ENCODE data around the gene CLASP1. TPM values are rescaled to one million over a fixed set of nuclear protein-coding genes. Genes with fewer than 3 reads are reported as not detected.

CLASP1 gene
- total and polyA plus RNA-seq, 4 donors: 7.5 to 50.0 (median 21.9) TPM

- WGBS: 51% methylated on average over 6 of the region's 6 CpGs
- Histone ChIP-seq H3K4me1 (ENCODE audit: control insufficient read depth in 4 of 4, insufficient read depth in 4 of 4, low read length in 3 of 4) (peaks cover 9 to 27% (median 23%) of the 10 kb centered on the region in 4 donors), H3K27me3 (ENCODE audit: control insufficient read depth in 4 of 4, insufficient read depth in 4 of 4, low read length in 3 of 4) (no peaks in the 10 kb centered on the region), H3K9me3 (ENCODE audit: control insufficient read depth in 4 of 4, low read length in 3 of 4) (no peaks in the 10 kb centered on the region), H3K27ac (ENCODE audit: low read depth in 1 of 2, low read length in 2 of 2) (no peak overlapping the region), H3K36me3 (ENCODE audit: control insufficient read depth in 4 of 4, insufficient read depth in 3 of 4, low read depth in 1 of 4, low read length in 3 of 4) (peaks cover 0 to 2% (median 0%) of the 10 kb centered on the region in 4 donors), H3K4me3 (ENCODE audit: low read depth in 1 of 3, low read length in 3 of 3) (no peak overlapping the region), H3K9ac (ENCODE audit: low read depth in 1 of 2, low read length in 2 of 2) (no peak overlapping the region)
- DNase-seq (ENCODE audit: low spot score): no peak
- TF ChIP-seq RAD21 (IDR thresholded peaks at IDR 0.05): no peak
- no peak for TF ChIP-seq MAX (IDR thresholded peaks at IDR 0.05)
- TF ChIP-seq GABPA (IDR thresholded peaks at IDR 0.05 in 1 of 2, conservative IDR thresholded peaks at IDR 0.05 in 1 of 2): peak; percentile 39 to 64
These were observed 54.0 kb downstream of the CLASP1 start for GRCh38 chr2:121595012-121595891.

DNA sequence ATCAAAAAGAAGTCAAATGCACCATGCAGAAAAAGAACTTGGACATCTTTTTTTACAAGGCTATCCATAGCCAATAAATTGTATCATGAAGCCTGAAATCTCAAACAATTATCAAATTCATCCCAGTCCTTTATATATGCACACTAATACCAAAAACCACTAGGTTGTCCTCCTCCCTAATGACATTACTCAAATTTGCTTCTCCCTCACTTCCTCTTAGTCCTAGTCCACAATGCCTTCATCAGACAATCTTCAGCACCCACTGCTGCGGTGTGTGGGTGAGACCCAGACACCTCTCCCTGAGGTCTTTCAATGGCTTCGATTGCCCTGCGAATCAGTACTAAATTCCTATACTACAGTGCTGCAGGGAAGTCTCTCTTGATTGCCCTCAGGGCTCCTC, 58.1 kb downstream of the CLASP1 start:
- no peaks in the 10 kb centered on the region for H3K9me3 ChIP-seq (ENCODE audit: control insufficient read depth in 4 of 4, low read length in 3 of 4)
- H3K4me1 ChIP-seq (ENCODE audit: control insufficient read depth in 4 of 4, insufficient read depth in 4 of 4, low read length in 3 of 4): peaks cover 1 to 12% (median 11%) of the 10 kb centered on the region in 4 donors

GRCh38 chr2:121588357-121588756, 60.9 kb downstream of the CLASP1 start:
- H3K27ac ChIP-seq (ENCODE audit: low read depth in 1 of 2, low read length in 2 of 2): no peak overlapping the region
- DNase-seq (ENCODE audit: low spot score): no peak
- H3K9ac ChIP-seq (ENCODE audit: low read depth in 1 of 2, low read length in 2 of 2): no peak overlapping the region
- peaks cover 0 to 4% (median 2%) of the 10 kb centered on the region in 4 donors for H3K36me3 ChIP-seq (ENCODE audit: control insufficient read depth in 4 of 4, insufficient read depth in 3 of 4, low read depth in 1 of 4, low read length in 3 of 4)
- peaks cover 0 to 1% (median 0%) of the 10 kb centered on the region in 4 donors for H3K4me1 ChIP-seq (ENCODE audit: control insufficient read depth in 4 of 4, insufficient read depth in 4 of 4, low read length in 3 of 4)
- H3K4me3 ChIP-seq (ENCODE audit: low read depth in 1 of 3, low read length in 3 of 3): no peak overlapping the region
- no peaks in the 10 kb centered on the region for H3K27me3 ChIP-seq (ENCODE audit: control insufficient read depth in 4 of 4, insufficient read depth in 4 of 4, low read length in 3 of 4)
- TF ChIP-seq, protein P1, sequence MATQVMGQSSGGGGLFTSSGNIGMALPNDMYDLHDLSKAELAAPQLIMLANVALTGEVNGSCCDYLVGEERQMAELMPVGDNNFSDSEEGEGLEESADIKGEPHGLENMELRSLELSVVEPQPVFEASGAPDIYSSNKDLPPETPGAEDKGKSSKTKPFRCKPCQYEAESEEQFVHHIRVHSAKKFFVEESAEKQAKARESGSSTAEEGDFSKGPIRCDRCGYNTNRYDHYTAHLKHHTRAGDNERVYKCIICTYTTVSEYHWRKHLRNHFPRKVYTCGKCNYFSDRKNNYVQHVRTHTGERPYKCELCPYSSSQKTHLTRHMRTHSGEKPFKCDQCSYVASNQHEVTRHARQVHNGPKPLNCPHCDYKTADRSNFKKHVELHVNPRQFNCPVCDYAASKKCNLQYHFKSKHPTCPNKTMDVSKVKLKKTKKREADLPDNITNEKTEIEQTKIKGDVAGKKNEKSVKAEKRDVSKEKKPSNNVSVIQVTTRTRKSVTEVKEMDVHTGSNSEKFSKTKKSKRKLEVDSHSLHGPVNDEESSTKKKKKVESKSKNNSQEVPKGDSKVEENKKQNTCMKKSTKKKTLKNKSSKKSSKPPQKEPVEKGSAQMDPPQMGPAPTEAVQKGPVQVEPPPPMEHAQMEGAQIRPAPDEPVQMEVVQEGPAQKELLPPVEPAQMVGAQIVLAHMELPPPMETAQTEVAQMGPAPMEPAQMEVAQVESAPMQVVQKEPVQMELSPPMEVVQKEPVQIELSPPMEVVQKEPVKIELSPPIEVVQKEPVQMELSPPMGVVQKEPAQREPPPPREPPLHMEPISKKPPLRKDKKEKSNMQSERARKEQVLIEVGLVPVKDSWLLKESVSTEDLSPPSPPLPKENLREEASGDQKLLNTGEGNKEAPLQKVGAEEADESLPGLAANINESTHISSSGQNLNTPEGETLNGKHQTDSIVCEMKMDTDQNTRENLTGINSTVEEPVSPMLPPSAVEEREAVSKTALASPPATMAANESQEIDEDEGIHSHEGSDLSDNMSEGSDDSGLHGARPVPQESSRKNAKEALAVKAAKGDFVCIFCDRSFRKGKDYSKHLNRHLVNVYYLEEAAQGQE (IDR thresholded peaks at IDR 0.05): no peak
- TF ChIP-seq RAD21 (IDR thresholded peaks at IDR 0.05): no peak
- no peak for TF ChIP-seq HNF4G (IDR thresholded peaks at IDR 0.05)
- H3K9me3 ChIP-seq (ENCODE audit: control insufficient read depth in 4 of 4, low read length in 3 of 4): no peaks in the 10 kb centered on the region
- WGBS: 46% methylated on average over 1 of the region's 1 CpG

More for the DNA sequence above, 58.1 kb downstream of the CLASP1 start:
- no peak overlapping the region for H3K27ac ChIP-seq (ENCODE audit: low read depth in 1 of 2, low read length in 2 of 2)
- no peak overlapping the region for H3K9ac ChIP-seq (ENCODE audit: low read depth in 1 of 2, low read length in 2 of 2)
- WGBS: 98% methylated on average over 3 of the region's 3 CpGs
- H3K27me3 ChIP-seq (ENCODE audit: control insufficient read depth in 4 of 4, insufficient read depth in 4 of 4, low read length in 3 of 4): no peaks in the 10 kb centered on the region
- H3K4me3 ChIP-seq (ENCODE audit: low read depth in 1 of 3, low read length in 3 of 3): no peak overlapping the region
- H3K36me3 ChIP-seq (ENCODE audit: control insufficient read depth in 4 of 4, insufficient read depth in 3 of 4, low read depth in 1 of 4, low read length in 3 of 4): peaks cover 0 to 4% (median 2%) of the 10 kb centered on the region in 4 donors
- no peak for TF ChIP-seq HNF4G (IDR thresholded peaks at IDR 0.05)
- no peak for TF ChIP-seq RAD21 (IDR thresholded peaks at IDR 0.05)
- no peak for TF ChIP-seq FOXA2 (IDR thresholded peaks at IDR 0.05)
- no peak for TF ChIP-seq JUND (IDR thresholded peaks at IDR 0.05)
- TF ChIP-seq NR2F2 (IDR thresholded peaks at IDR 0.05): no peak
- no peak for DNase-seq (ENCODE audit: low spot score)
